A549 (cell line): Measurements from ENCODE around the gene ADARB2. TPM values are rescaled to one million over a fixed set of nuclear protein-coding genes. Genes with fewer than 3 reads are reported as not detected.

Source experiments
- ATAC-seq, 2 experiments: fragments of 200-7000 bp in 1 of 2; fragments of >200 bp in 1 of 2; cut with Nextera tagmentation in 1 of 2; cut with Tn5 transposase in 1 of 2; 3 replicates each; pipeline versions ENCODE4 v1.8.0 to v1.9.1; 2018 to 2020; ENCODE audit warnings: mild to moderate bottlenecking in 1 of 2, moderate library complexity in 1 of 2
- CTCF ChIA-PET: fragments of 300-600 bp; sonication (Branson Sonifier 250); formaldehyde crosslinking; extraction: SDS; loops from one replicate; lab custom pipeline; 2021; ENCODE audit warnings: antibody characterized with exemption, inconsistent platforms; lab: Yijun Ruan, JAX
- POLR2A ChIA-PET: fragments of 350-600 bp; formaldehyde crosslinking; extraction: SDS; loops from one replicate; lab custom pipeline; 2021; ENCODE audit warnings: antibody characterized with exemption, inconsistent platforms; lab: Yijun Ruan, JAX
- DNase-seq, 2 experiments: peaks; one replicate each; pipeline versions ENCODE4 v3.0.0 to v3.0.0-alpha.2; 2011 to 2016; ENCODE audit warnings: low read depth in 1 of 2, low spot score in 1 of 2
- FAIRE-seq: peaks from 2 replicates; lab custom pipeline; 2011; peaks lifted over from hg19 to GRCh38; lab: Jason Lieb, UNC
- H3K27ac ChIP-seq, 2 experiments: fragments of >200 bp; sonication (Bioruptor Twin); formaldehyde crosslinking; 3 replicates each; pipeline ENCODE4 v1.5.1; 2016 to 2017
- H3K4me1 ChIP-seq: fragments of >200 bp; sonication (Bioruptor Twin); formaldehyde crosslinking; 3 replicates; pipeline ENCODE4 v1.6.1; 2016
- H3K4me2 ChIP-seq: fragments of >200 bp; sonication (Bioruptor Twin); formaldehyde crosslinking; 3 replicates; pipeline ENCODE4 v1.6.1; 2016
- H3K4me3 ChIP-seq: fragments of >200 bp; sonication (Bioruptor Twin); formaldehyde crosslinking; 3 replicates; pipeline ENCODE4 v1.5.1; 2016
- H3K9me3 ChIP-seq: fragments of >200 bp; sonication (Bioruptor Twin); formaldehyde crosslinking; 3 replicates; pipeline ENCODE4 v1.6.1; 2016
- ATOH8 ChIP-seq: fragments of 250-450 bp; sonication (Bioruptor Pico); IDR thresholded peaks from 2 replicates; pipeline ENCODE4 v1.5.0; 2020; ENCODE audit warnings: low read depth, mild to moderate bottlenecking, moderate library complexity
- BCL3 ChIP-seq: fragments of >200 bp; sonication (Bioruptor Twin); formaldehyde crosslinking; IDR thresholded peaks from 3 replicates; pipeline ENCODE4 v1.6.1; 2016
- CBX2 ChIP-seq: fragments of 200-600 bp; sonication (generic); IDR thresholded peaks from 2 replicates; pipeline ENCODE4 v1.6.1; 2016; ENCODE audit warnings: low read depth, mild to moderate bottlenecking, borderline replicate concordance
- CHD4 ChIP-seq: fragments of 200-600 bp; sonication (generic); IDR thresholded peaks from 2 replicates; pipeline ENCODE4 v1.6.1; 2016; ENCODE audit warnings: antibody characterized with exemption, mild to moderate bottlenecking, borderline replicate concordance
- FOSB ChIP-seq: fragments of 250-450 bp; sonication (Bioruptor Pico); IDR thresholded peaks from 2 replicates; pipeline ENCODE4 v1.5.0; 2020; ENCODE audit warnings: mild to moderate bottlenecking, moderate library complexity
- FOSL2 ChIP-seq, 2 experiments: fragments of 450-650 bp in 1 of 2; fragments of >200 bp in 1 of 2; sonication (Bioruptor Twin) in 1 of 2; formaldehyde crosslinking; IDR thresholded peaks; 2 replicates each; pipeline versions ENCODE4 v1.5.0 to v1.6.1; 2016 to 2020; ENCODE audit warnings: mild to moderate bottlenecking in 1 of 2, moderate library complexity in 1 of 2
- FOXS1 ChIP-seq: fragments of 250-450 bp; sonication (Bioruptor Pico); IDR thresholded peaks from 2 replicates; pipeline ENCODE4 v1.5.0; 2020; ENCODE audit warnings: mild to moderate bottlenecking, moderate library complexity
- HDAC2 ChIP-seq: fragments of 200-600 bp; sonication (generic); IDR thresholded peaks from 2 replicates; pipeline ENCODE4 v1.6.1; 2016
- HOXA7 ChIP-seq: fragments of 250-450 bp; sonication (Bioruptor Pico); IDR thresholded peaks from 2 replicates; pipeline ENCODE4 v1.5.0; 2020; ENCODE audit warnings: mild to moderate bottlenecking, moderate library complexity
- HOXB13 ChIP-seq: fragments of 250-450 bp; sonication (Bioruptor Pico); IDR thresholded peaks from 2 replicates; pipeline ENCODE4 v1.5.0; 2020; ENCODE audit warnings: low read depth, mild to moderate bottlenecking, moderate library complexity
- HOXB5 ChIP-seq: fragments of 250-450 bp; sonication (Bioruptor Pico); IDR thresholded peaks from 2 replicates; pipeline ENCODE4 v1.5.0; 2020; ENCODE audit warnings: mild to moderate bottlenecking, moderate library complexity
- JUN ChIP-seq, 2 experiments: fragments of >200 bp; sonication (Bioruptor Twin); formaldehyde crosslinking; IDR thresholded peaks; 2 replicates in 1 of 2; 3 replicates in 1 of 2; pipeline ENCODE4 v1.6.1; 2016 to 2017
- JUNB ChIP-seq: fragments of >200 bp; sonication (Bioruptor Twin); formaldehyde crosslinking; IDR thresholded peaks from 2 replicates; pipeline ENCODE4 v1.6.1; 2016
- KDM5A ChIP-seq: fragments of 200-600 bp; sonication (generic); IDR thresholded peaks from 2 replicates; pipeline ENCODE4 v1.6.1; 2016; ENCODE audit warnings: antibody characterized with exemption, mild to moderate bottlenecking
- MAFK ChIP-seq: fragments of 450-650 bp; IDR thresholded peaks from 2 replicates; pipeline ENCODE4 v1.6.1; 2014; ENCODE audit not compliant: partially characterized antibody
- NR3C1 ChIP-seq: fragments of >200 bp; sonication (Bioruptor Twin); formaldehyde crosslinking; IDR thresholded peaks from 3 replicates; pipeline ENCODE4 v1.6.1; 2017
- POLR2A ChIP-seq: IDR thresholded peaks from 2 replicates; pipeline ENCODE4 v1.6.1; 2012; ENCODE audit warnings: mild to moderate bottlenecking, low read length
- RARB ChIP-seq: fragments of 250-450 bp; sonication (Bioruptor Pico); IDR thresholded peaks from 2 replicates; pipeline ENCODE4 v1.8.0; 2021; ENCODE audit warnings: mild to moderate bottlenecking, moderate library complexity
- RCOR1 ChIP-seq: fragments of 150-350 bp; IDR thresholded peaks from 2 replicates; pipeline ENCODE4 v1.6.1; 2014; ENCODE audit warnings: antibody characterized with exemption, low read length, low read depth
- RFX5 ChIP-seq: fragments of 450-650 bp; IDR thresholded peaks from 2 replicates; pipeline ENCODE4 v1.7.1; 2014; ENCODE audit warnings: antibody characterized with exemption, mild to moderate bottlenecking, moderate library complexity
- RNF2 ChIP-seq: fragments of 200-600 bp; sonication (generic); IDR thresholded peaks from 2 replicates; pipeline ENCODE4 v1.6.1; 2016; ENCODE audit warnings: low read depth, mild to moderate bottlenecking, antibody characterized with exemption, moderate library complexity, borderline replicate concordance
- SMC3 ChIP-seq: fragments of >200 bp; sonication (Bioruptor Twin); formaldehyde crosslinking; IDR thresholded peaks from 3 replicates; pipeline ENCODE4 v1.6.1; 2018; ENCODE audit warnings: inconsistent platforms
- SREBF2 ChIP-seq: fragments of 450-650 bp; IDR thresholded peaks from 2 replicates; pipeline ENCODE4 v1.6.1; 2014; ENCODE audit warnings: mild to moderate bottlenecking, moderate library complexity
- ZNF302 ChIP-seq: fragments of 250-450 bp; sonication (Bioruptor Pico); IDR thresholded peaks from 2 replicates; pipeline ENCODE4 v1.9.0; 2021; ENCODE audit warnings: inconsistent platforms, mild to moderate bottlenecking, moderate library complexity
- ZSCAN20 ChIP-seq: fragments of 250-450 bp; sonication (Bioruptor Pico); IDR thresholded peaks from 2 replicates; pipeline ENCODE4 v1.8.0; 2022; ENCODE audit warnings: mild to moderate bottlenecking, moderate library complexity
- WGBS: methylation state at CpG from one replicate; pipeline ENCODE4 v1.1.6; 2017; ENCODE audit errors: missing lambda C conversion rate; 5-methylcytosine and 5-hydroxymethylcytosine counted together
- polyA plus RNA-seq, 4 experiments: library from polyadenylated mRNA; depleted of rRNA in 3 of 4; stranded (reverse); fragments of >200 nt; fragmentation: RNase III in 1 of 4; extraction: RNeasy Plus Mini Kit Qiagen cat#74134 plus additional on column Dnase treatment in 1 of 4; gene quantifications; 2 replicates in 3 of 4; 3 replicates in 1 of 4; pipeline ENCODE4 v1.2.3, GENCODE V29; 2011 to 2017
- TF ChIP-seq, protein P1 (sequence below): IDR thresholded peaks from 2 replicates; pipeline ENCODE4 v1.6.1; 2012
- TF ChIP-seq, protein P2 (sequence below): fragments of 150-350 bp; IDR thresholded peaks from 2 replicates; pipeline ENCODE4 v1.6.1; 2014; ENCODE audit warnings: low read depth, mild to moderate bottlenecking, low read length
- TF ChIP-seq, protein P3 (sequence below): fragments of 450-650 bp; IDR thresholded peaks from 2 replicates; pipeline ENCODE4 v1.6.1; 2014; ENCODE audit warnings: antibody characterized with exemption

Gene ADARB2
- polyA plus RNA-seq, 2 of the 4 experiments (the other 2 are of a cell fraction) = not detected

DNA sequence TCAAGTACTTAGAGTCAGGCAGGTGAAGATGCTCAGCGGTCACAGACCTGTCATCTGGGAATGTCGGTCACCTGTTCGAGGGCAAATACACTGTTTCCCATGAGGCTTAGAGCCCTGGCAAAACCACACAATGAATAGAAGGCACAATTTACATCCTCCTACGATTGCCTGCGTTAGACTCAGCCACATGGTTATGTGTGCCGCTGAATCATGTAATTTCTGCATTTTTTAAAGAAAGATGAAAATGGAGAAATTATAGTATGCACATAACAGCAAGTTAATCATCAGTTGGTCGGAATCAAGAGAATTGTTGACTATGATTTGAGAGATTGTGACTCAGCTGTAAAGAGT, 158.2 kb downstream of the ADARB2 start:
- no peak overlapping the region for H3K4me3 ChIP-seq
- ATAC-seq (no peak), DNase-seq (no peak), FAIRE-seq (no peak)
- ChIA-PET CTCF (no interaction called here), POLR2A (no interaction called here)
- no peak overlapping the region for H3K4me2 ChIP-seq
- no peaks in the 10 kb centered on the region for H3K9me3 ChIP-seq
- no peak overlapping the region for H3K27ac ChIP-seq
- TF ChIP-seq KDM5A (no peak), SREBF2 (no peak), NR3C1 (no peak), RARB (CRISPR knock-in tag) (no peak), FOSB (CRISPR knock-in tag) (no peak), HOXB13 (CRISPR knock-in tag) (no peak), POLR2A (no peak), HOXA7 (CRISPR knock-in tag) (no peak), ATOH8 (CRISPR knock-in tag) (no peak), RNF2 (no peak), HOXB5 (CRISPR knock-in tag) (no peak), RCOR1 (no peak), CBX2 (no peak), FOXS1 (CRISPR knock-in tag) (no peak), JUN (IDR thresholded peaks at IDR 0.05) (no peak), RFX5 (no peak), ZSCAN20 (CRISPR knock-in tag) (no peak), ZNF302 (CRISPR knock-in tag) (no peak)
- TF ChIP-seq, protein P1, sequence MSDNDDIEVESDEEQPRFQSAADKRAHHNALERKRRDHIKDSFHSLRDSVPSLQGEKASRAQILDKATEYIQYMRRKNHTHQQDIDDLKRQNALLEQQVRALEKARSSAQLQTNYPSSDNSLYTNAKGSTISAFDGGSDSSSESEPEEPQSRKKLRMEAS = no peak
- TF ChIP-seq, protein P2, sequence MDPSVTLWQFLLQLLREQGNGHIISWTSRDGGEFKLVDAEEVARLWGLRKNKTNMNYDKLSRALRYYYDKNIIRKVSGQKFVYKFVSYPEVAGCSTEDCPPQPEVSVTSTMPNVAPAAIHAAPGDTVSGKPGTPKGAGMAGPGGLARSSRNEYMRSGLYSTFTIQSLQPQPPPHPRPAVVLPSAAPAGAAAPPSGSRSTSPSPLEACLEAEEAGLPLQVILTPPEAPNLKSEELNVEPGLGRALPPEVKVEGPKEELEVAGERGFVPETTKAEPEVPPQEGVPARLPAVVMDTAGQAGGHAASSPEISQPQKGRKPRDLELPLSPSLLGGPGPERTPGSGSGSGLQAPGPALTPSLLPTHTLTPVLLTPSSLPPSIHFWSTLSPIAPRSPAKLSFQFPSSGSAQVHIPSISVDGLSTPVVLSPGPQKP = no peak
- no peaks in the 10 kb centered on the region for H3K4me1 ChIP-seq
- 29% methylated on average over 7 of the region's 7 CpGs for WGBS

- ATAC-seq (no peak), DNase-seq (no peak), FAIRE-seq (no peak)
- H3K4me3 ChIP-seq = no peak overlapping the region
- H3K9me3 ChIP-seq = no peaks in the 10 kb centered on the region
- TF ChIP-seq RCOR1 (no peak), HDAC2 (no peak), NR3C1 (no peak), CHD4 (no peak), FOSB (CRISPR knock-in tag) (no peak), RNF2 (no peak), FOSL2 (IDR thresholded peaks at IDR 0.05) (no peak), FOSL2 (CRISPR knock-in tag; IDR thresholded peaks at IDR 0.05) (no peak), ZSCAN20 (CRISPR knock-in tag) (no peak), JUNB (no peak), BCL3 (no peak), JUN (IDR thresholded peaks at IDR 0.05) (no peak), SMC3 (no peak), POLR2A (no peak), MAFK (no peak)
- TF ChIP-seq, protein P3, sequence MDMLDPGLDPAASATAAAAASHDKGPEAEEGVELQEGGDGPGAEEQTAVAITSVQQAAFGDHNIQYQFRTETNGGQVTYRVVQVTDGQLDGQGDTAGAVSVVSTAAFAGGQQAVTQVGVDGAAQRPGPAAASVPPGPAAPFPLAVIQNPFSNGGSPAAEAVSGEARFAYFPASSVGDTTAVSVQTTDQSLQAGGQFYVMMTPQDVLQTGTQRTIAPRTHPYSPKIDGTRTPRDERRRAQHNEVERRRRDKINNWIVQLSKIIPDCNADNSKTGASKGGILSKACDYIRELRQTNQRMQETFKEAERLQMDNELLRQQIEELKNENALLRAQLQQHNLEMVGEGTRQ = no peak
- TF ChIP-seq, protein P2 = no peak
- WGBS = 19% methylated on average over 16 of the region's 19 CpGs
- no peak overlapping the region for H3K4me2 ChIP-seq
- POLR2A ChIA-PET = no interaction called here
- CTCF ChIA-PET = no interaction called here
- no peak overlapping the region for H3K27ac ChIP-seq
- no peaks in the 10 kb centered on the region for H3K4me1 ChIP-seq
Observed at GRCh38 chr10:1578392-1579140, 158.8 kb downstream of the ADARB2 start.
